HG03442 (cell line): ENCODE results near the gene KRT4.
"Not testable (repeated sequence)": the region's sequence is repeated elsewhere in the genome, so short reads cannot be mapped to it uniquely, and the experiment has no call there.

Experiments used
- ATAC-seq: cut with Tn5 transposase; IDR thresholded peaks from one replicate; pipeline ENCODE4 v1.9.1; 2021; ENCODE audit warnings: mild to moderate bottlenecking, moderate library complexity; ENCODE audit not compliant: unreplicated experiment

KRT4 gene

GRCh38 chr12:52808573-52809160 lies 5.2 kb downstream of the KRT4 start:
- no peak for ATAC-seq

- ATAC-seq, result no peak
Observed at GRCh38 chr12:52807544-52808470, 6.1 kb downstream of the KRT4 start.

GRCh38 chr12:52806821-52807543 lies 6.9 kb downstream of the KRT4 start:
- no peak for ATAC-seq

GRCh38 chr12:52806169-52806811 lies 7.6 kb downstream of the KRT4 start:
- ATAC-seq, result no peak

- no peak for ATAC-seq
Observed at GRCh38 chr12:52805739-52806138, 8.2 kb downstream of the KRT4 start.

GRCh38 chr12:52805000-52805399 lies 8.9 kb downstream of the KRT4 start:
- no peak for ATAC-seq

- no peak for ATAC-seq
Observed at GRCh38 chr12:52802442-52802841, 11.5 kb downstream of the KRT4 start.

GRCh38 chr12:52801773-52802172 lies 12.1 kb downstream of the KRT4 start:
- no peak for ATAC-seq

- ATAC-seq, result no peak
Observed at GRCh38 chr12:52800259-52800917, 13.5 kb downstream of the KRT4 start.

GRCh38 chr12:52799505-52800211 lies 14.3 kb downstream of the KRT4 start:
- no peak for ATAC-seq

- ATAC-seq, result no peak
Observed at GRCh38 chr12:52798671-52799504, 15.0 kb downstream of the KRT4 start.

GRCh38 chr12:52798003-52798670 lies 15.8 kb downstream of the KRT4 start:
- ATAC-seq, result no peak

- no peak for ATAC-seq
Observed at GRCh38 chr12:52797529-52797894, 16.4 kb downstream of the KRT4 start.

GRCh38 chr12:52796839-52797528 lies 16.9 kb downstream of the KRT4 start:
- ATAC-seq, result no peak

- ATAC-seq, result no peak
Observed at GRCh38 chr12:52796429-52796794, 17.5 kb downstream of the KRT4 start.

GRCh38 chr12:52795694-52796428 lies 18.1 kb downstream of the KRT4 start, which contains the start of gene KRT3:
KRT3 (minus strand) TSS chr12:52796117; CDS start chr12:52796042, 75 bp downstream.
- ATAC-seq, result no peak

- not testable (repeated sequence) for ATAC-seq
Observed at GRCh38 chr12:52795332-52795674, 18.6 kb downstream of the KRT4 start.
